ENCODE measurements around the gene TRIM66. TPM values are rescaled to one million over a fixed set of nuclear protein-coding genes. Genes with fewer than 3 reads are reported as not detected.

Gene TRIM66
- total and polyA plus RNA-seq, 2 experiments from 2014 or later: 1.0 to 3.3 TPM

DNA sequence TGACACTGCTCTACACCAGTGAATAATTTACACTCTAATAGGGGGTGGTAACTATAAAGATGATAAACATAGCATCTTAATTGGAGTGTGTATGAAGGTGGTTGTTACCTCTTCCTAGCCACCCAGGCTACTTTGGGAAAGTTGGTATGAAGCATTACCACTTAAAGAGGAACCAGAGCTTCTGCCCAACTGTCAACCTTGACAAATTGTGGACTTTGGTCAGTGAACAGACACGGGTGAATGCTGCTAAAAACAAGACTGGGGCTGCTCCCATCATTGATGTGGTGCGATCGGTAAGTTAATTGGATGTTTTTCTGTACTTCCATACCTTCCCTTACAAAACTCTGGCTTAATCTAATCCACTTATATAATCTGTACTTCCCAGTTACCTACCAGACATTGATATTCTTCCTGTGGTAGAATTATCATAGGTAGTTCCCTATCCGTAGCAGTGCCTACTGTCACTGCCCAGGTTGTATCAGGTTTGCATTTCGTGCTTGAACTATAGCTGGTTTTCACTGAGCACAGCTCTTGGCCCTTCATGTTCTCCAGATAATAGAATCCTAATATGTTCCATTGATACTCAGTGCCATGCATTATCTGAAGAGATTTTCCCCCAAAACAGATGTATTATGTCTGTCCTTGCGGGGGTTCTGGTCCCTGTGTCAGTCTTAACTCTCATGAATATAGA lies 2.3 kb upstream of the TRIM66 start:
- no peaks in the 10 kb centered on the region for H3K27me3 ChIP-seq (ENCODE audit: insufficient read depth)
- peaks cover 29% of the 10 kb centered on the region for H3K36me3 ChIP-seq (ENCODE audit: insufficient read depth)
- H4K20me1 ChIP-seq (replicated peaks; ENCODE audit: insufficient read depth): peaks cover 17% of the 10 kb centered on the region
- peak overlapping the region; percentile 100 for H3K4me2 ChIP-seq
- DNase-seq (ENCODE audit: low spot score): no peak
- peaks cover 34% of the 10 kb centered on the region for H3K79me2 ChIP-seq (replicated peaks; ENCODE audit: insufficient read depth)
- H3K36me3 Mint-ChIP-seq (ENCODE audit: low read depth): peaks cover 81% of the 10 kb centered on the region
- peaks cover 55% of the 10 kb centered on the region for H3K4me1 Mint-ChIP-seq
- TF ChIP-seq POLR2AphosphoS5 (IDR thresholded peaks at IDR 0.05; ENCODE audit: low read depth): no peak
- no peak for TF ChIP-seq ZNF114 (CRISPR knock-in tag; IDR thresholded peaks at IDR 0.05)
- TF ChIP-seq, protein P1, sequence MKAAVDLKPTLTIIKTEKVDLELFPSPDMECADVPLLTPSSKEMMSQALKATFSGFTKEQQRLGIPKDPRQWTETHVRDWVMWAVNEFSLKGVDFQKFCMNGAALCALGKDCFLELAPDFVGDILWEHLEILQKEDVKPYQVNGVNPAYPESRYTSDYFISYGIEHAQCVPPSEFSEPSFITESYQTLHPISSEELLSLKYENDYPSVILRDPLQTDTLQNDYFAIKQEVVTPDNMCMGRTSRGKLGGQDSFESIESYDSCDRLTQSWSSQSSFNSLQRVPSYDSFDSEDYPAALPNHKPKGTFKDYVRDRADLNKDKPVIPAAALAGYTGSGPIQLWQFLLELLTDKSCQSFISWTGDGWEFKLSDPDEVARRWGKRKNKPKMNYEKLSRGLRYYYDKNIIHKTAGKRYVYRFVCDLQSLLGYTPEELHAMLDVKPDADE (IDR thresholded peaks at IDR 0.05): no peak
- TF ChIP-seq CREB1 (CRISPR knock-in tag; IDR thresholded peaks at IDR 0.05; ENCODE audit: low read depth): no peak
- no peak for TF ChIP-seq EZH2phosphoT487 (IDR thresholded peaks at IDR 0.05; ENCODE audit: unreplicated experiment)
- TF ChIP-seq ZNF331 (CRISPR knock-in tag; IDR thresholded peaks at IDR 0.05; ENCODE audit: low read depth): no peak
- no peak for TF ChIP-seq EZH2 (IDR thresholded peaks at IDR 0.05; ENCODE audit: low read depth, unreplicated experiment)
- no peak for TF ChIP-seq NANOG (IDR thresholded peaks at IDR 0.05; ENCODE audit: borderline replicate concordance)
- TF ChIP-seq, protein P2, sequence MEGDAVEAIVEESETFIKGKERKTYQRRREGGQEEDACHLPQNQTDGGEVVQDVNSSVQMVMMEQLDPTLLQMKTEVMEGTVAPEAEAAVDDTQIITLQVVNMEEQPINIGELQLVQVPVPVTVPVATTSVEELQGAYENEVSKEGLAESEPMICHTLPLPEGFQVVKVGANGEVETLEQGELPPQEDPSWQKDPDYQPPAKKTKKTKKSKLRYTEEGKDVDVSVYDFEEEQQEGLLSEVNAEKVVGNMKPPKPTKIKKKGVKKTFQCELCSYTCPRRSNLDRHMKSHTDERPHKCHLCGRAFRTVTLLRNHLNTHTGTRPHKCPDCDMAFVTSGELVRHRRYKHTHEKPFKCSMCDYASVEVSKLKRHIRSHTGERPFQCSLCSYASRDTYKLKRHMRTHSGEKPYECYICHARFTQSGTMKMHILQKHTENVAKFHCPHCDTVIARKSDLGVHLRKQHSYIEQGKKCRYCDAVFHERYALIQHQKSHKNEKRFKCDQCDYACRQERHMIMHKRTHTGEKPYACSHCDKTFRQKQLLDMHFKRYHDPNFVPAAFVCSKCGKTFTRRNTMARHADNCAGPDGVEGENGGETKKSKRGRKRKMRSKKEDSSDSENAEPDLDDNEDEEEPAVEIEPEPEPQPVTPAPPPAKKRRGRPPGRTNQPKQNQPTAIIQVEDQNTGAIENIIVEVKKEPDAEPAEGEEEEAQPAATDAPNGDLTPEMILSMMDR (conservative IDR thresholded peaks at IDR 0.05; ENCODE audit: low read depth in 2 of 2): no peak
- TF ChIP-seq ZNF462 (CRISPR knock-in tag; IDR thresholded peaks at IDR 0.05): no peak
- no peak for TF ChIP-seq STAT1 (IDR thresholded peaks at IDR 0.05; ENCODE audit: unreplicated experiment)
- TF ChIP-seq REST (IDR thresholded peaks at IDR 0.05; ENCODE audit: unreplicated experiment): no peak
- TF ChIP-seq JUNB (IDR thresholded peaks at IDR 0.05; ENCODE audit: unreplicated experiment): no peak
- peak overlapping the region; percentile 97 for H3K27ac ChIP-seq (ENCODE audit: low read depth)
- peaks cover 8% of the 10 kb centered on the region; the same call in 1 of the 2 replicates for H3K9me2 ChIP-seq (ENCODE audit: insufficient read depth)
- peaks cover 29% of the 10 kb centered on the region for H3K4me1 ChIP-seq (ENCODE audit: insufficient read depth)
- H3K27me3 Mint-ChIP-seq (ENCODE audit: insufficient read depth, low read depth, poor library complexity): peaks cover 40% of the 10 kb centered on the region
- no peak for ATAC-seq
- H2AFZ ChIP-seq: no peak overlapping the region
- peaks cover 4% of the 10 kb centered on the region; the same call in 2 of the 3 replicates for H3K9me3 Mint-ChIP-seq
- peaks cover 52% of the 10 kb centered on the region for H3F3A ChIP-seq (replicated peaks; ENCODE audit: low read depth)
- peak overlapping the region; percentile 98 for H3K27ac Mint-ChIP-seq
- H3K4me3 Mint-ChIP-seq: peak overlapping the region; percentile 91
- peak overlapping the region; percentile 100 for H3K4me3 ChIP-seq
